Astrocyte (in vitro differentiated cells and primary cell): ENCODE data around the gene ZRANB1.

Experiments
- CTCF ChIP-seq: IDR thresholded peaks from 2 replicates; pipeline ENCODE4 v1.5.1; 2011; ENCODE audit warnings: low read depth, mild to moderate bottlenecking, inconsistent platforms, low read length, moderate library complexity; ENCODE audit not compliant: insufficient read depth
- EZH2 ChIP-seq: IDR thresholded peaks from 2 replicates; pipeline ENCODE4 v1.6.1; 2012; ENCODE audit warnings: mild to moderate bottlenecking, low read length, inconsistent platforms; ENCODE audit not compliant: insufficient read depth

DNA sequence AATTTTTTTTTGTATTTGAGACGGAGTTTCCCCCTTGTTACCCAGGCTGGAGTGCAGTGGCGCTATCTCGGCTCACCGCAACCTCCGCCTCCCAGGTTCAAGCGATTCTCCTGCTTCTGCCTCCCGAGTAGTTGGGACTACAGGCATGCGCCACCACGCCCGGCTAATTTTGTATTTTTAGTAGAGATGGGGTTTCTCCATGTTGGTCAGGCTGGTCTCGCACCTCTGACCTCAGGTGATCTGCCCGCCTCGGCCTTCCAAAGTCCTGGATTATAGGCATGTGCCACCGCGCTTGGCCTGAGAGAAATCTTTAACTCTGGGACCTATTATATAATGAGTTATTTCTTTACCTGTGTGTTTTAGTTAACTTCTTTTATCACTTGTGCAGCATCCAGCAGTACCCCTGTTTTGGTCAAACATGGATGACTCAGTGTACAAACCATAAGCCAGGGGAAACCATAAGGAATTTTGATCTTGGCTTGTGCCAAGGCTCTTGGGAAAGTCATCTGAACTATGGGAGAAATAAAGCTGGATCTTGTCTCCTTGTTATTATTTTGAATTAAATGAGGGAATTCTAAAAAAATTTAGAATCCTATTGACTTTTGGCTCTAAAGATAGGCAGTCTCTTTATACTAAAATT is 23.6 kb upstream of the ZRANB1 start:
- TF ChIP-seq CTCF (no peak), EZH2 (no peak)
